Activated T-helper 2 cell treated with anti-CD3 and anti-CD28 coated beads, Interferon-gamma antibody, Interleukin-2, Interleukin-4, amounts not matched to agents 10 μg/mL and 5 μg/mL and 100 μg/mL, durations not matched to agents 14 hours and 24 hours and 36 hours (primary cell): ENCODE results near the gene SCP2. TPM values are rescaled to one million over a fixed set of nuclear protein-coding genes. Genes with fewer than 3 reads are reported as not detected.

ENCODE experiments used
- DNase-seq: peaks from one replicate; pipeline ENCODE4 v3.0.0; 2021; ENCODE audit warnings: low spot score
- H3K27ac Mint-ChIP-seq: one replicate; pipeline ENCODE4 v1.8.0; 2021; ENCODE audit warnings: mixed read lengths
- H3K27me3 Mint-ChIP-seq: one replicate; pipeline ENCODE4 v1.8.0; 2021; ENCODE audit warnings: low read depth, mixed read lengths
- H3K36me3 Mint-ChIP-seq: one replicate; pipeline ENCODE4 v1.8.0; 2021; ENCODE audit warnings: low read depth, mixed read lengths
- H3K4me1 Mint-ChIP-seq: one replicate; pipeline ENCODE4 v1.8.0; 2021; ENCODE audit warnings: low read depth, mixed read lengths
- H3K4me3 Mint-ChIP-seq: one replicate; pipeline ENCODE4 v1.8.0; 2021; ENCODE audit warnings: low read depth, mild to moderate bottlenecking, moderate library complexity, mixed read lengths
- H3K9me3 Mint-ChIP-seq: one replicate; pipeline ENCODE4 v1.8.0; 2021; ENCODE audit warnings: mixed read lengths
- intact Hi-C: fragments of 100-400 bp; cut with micrococcal nuclease; formaldehyde crosslinking; loops from one replicate; pipeline ENCODE4 v1.15.1; 2023
- total RNA-seq: library from RNA; stranded (reverse); gene quantifications from 2 replicates; pipeline ENCODE4 v1.2.3, GENCODE V29; 2022

The SCP2 gene
- total RNA-seq, 1 donor from 2014 or later = 66.1 TPM

- Mint-ChIP-seq H3K27ac (no peak overlapping the region), H3K27me3 (no peaks in the 10 kb centered on the region), H3K36me3 (no peaks in the 10 kb centered on the region), H3K9me3 (no peaks in the 10 kb centered on the region), H3K4me3 (no peak overlapping the region), H3K4me1 (no peaks in the 10 kb centered on the region)
- DNase-seq = no peak
- intact Hi-C loops = no loop called here
Observed at GRCh38 chr1:52907068-52907811, 19.8 kb upstream of the SCP2 start.

DNA sequence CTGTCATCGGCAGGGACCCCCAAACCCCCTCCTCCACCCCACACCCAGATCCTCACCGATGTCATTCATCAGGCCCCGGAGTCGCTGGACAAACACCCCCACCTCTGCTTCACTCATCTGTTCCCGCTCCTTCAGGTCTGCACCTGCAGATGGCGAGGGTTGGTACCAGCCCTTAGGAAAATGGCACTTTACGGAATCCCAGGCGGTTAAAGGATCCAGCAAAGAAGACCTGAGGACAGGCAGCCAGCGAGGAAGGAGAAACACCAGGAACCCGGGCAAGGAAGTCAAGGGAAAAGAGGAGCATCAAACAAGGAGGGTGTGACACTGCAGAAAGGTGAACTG lies 19.3 kb upstream of the SCP2 start:
- Mint-ChIP-seq H3K4me3 (no peak overlapping the region), H3K4me1 (no peaks in the 10 kb centered on the region), H3K27me3 (no peaks in the 10 kb centered on the region), H3K9me3 (no peaks in the 10 kb centered on the region), H3K27ac (no peak overlapping the region), H3K36me3 (no peaks in the 10 kb centered on the region)
- DNase-seq = no peak
- intact Hi-C loops = no loop called here

DNA sequence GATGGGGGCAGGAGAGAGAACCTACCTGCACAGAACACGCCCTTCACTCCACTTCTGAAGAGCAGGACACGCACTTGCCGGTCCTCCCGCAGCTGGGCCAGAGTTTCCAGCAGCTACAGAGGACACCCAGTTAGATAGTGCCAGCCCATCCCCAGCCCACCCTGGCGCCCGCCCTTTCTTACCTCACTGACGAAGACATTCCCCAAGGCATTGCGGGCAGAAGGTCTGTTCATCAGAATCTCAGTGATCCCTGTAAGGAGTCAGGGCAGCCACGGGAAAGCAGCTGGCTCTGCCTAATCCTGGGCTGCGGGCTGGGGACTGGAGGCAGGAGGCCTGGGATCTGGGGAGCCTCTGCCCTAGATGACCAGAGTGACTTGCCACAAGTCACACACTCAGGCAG lies 15.5 kb upstream of the SCP2 start:
- Mint-ChIP-seq H3K4me3 (no peak overlapping the region), H3K4me1 (no peaks in the 10 kb centered on the region), H3K27me3 (no peaks in the 10 kb centered on the region), H3K9me3 (no peaks in the 10 kb centered on the region), H3K27ac (no peak overlapping the region), H3K36me3 (no peaks in the 10 kb centered on the region)
- DNase-seq = no peak
- intact Hi-C loops = no loop called here

DNA sequence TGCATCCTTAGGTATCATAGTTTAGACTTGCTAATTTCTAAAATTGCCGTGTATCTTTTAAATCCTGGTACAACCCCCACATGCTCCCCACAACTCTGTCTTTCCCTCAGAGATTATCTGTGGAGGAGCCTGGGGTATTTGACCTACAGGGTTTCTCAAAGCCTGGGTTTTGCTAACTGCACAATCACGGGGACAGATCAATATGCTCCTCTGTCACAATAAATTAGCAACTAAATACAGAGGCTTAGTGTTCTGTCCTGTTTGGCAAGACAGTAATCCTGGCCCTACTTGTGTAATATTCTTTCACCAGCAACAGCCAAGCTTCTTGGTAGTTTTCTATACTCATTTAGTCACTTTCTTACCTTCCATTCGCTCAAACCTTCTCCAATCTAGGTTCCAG lies 14.1 kb upstream of the SCP2 start:
- intact Hi-C loops = no loop called here
- Mint-ChIP-seq H3K27me3 (no peaks in the 10 kb centered on the region), H3K27ac (no peak overlapping the region), H3K9me3 (no peaks in the 10 kb centered on the region), H3K4me1 (peaks cover 3% of the 10 kb centered on the region), H3K36me3 (no peaks in the 10 kb centered on the region), H3K4me3 (no peak overlapping the region)
- no peak for DNase-seq

GRCh38 chr1:52913537-52913936 lies 13.5 kb upstream of the SCP2 start:
- Mint-ChIP-seq H3K4me3 (no peak overlapping the region), H3K27ac (no peak overlapping the region), H3K4me1 (peaks cover 3% of the 10 kb centered on the region), H3K36me3 (no peaks in the 10 kb centered on the region), H3K9me3 (no peaks in the 10 kb centered on the region), H3K27me3 (no peaks in the 10 kb centered on the region)
- intact Hi-C loops = no loop called here
- no peak for DNase-seq

- DNase-seq = no peak
- Mint-ChIP-seq H3K27me3 (no peaks in the 10 kb centered on the region), H3K4me1 (peaks cover 3% of the 10 kb centered on the region)
Observed at GRCh38 chr1:52914463-52914862, 12.6 kb upstream of the SCP2 start.

GRCh38 chr1:52915211-52915854 lies 11.7 kb upstream of the SCP2 start:
- Mint-ChIP-seq H3K4me1 (peaks cover 11% of the 10 kb centered on the region), H3K4me3 (no peak overlapping the region), H3K27me3 (no peaks in the 10 kb centered on the region), H3K27ac (no peak overlapping the region), H3K9me3 (no peaks in the 10 kb centered on the region), H3K36me3 (no peaks in the 10 kb centered on the region)
- no peak for DNase-seq
- intact Hi-C loops = loop anchor here (5.0 kb wide), 1 partner anchor 267 kb away; no protein-coding TSS in a partner anchor

More at GRCh38 chr1:52914463-52914862, 12.6 kb upstream of the SCP2 start:
- no peak overlapping the region for H3K4me3 Mint-ChIP-seq
- no peak overlapping the region for H3K27ac Mint-ChIP-seq
- H3K9me3 Mint-ChIP-seq = no peaks in the 10 kb centered on the region
- intact Hi-C loops = no loop called here
- H3K36me3 Mint-ChIP-seq = no peaks in the 10 kb centered on the region

DNA sequence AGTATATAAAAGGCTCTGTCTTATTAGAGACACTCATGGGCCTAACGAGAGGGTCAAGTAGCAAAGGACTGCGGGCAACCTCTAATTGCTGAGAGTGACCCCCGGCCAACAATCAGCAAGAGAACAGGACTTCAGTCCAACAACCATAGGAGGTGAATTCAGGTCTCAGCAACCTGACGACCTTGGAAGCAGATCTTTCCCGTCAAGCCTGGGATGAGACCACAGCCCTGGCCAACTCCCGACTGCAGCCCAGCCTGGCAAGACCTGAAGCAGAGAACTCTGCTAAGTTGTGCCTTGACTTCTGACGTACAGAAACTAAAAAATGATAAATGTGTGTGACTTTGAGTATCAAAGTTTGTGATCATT lies 11.2 kb upstream of the SCP2 start:
- no peak overlapping the region for H3K4me3 Mint-ChIP-seq
- H3K4me1 Mint-ChIP-seq = peaks cover 14% of the 10 kb centered on the region
- no peak for DNase-seq
- H3K9me3 Mint-ChIP-seq = no peaks in the 10 kb centered on the region
- H3K27ac Mint-ChIP-seq = no peak overlapping the region
- H3K36me3 Mint-ChIP-seq = no peaks in the 10 kb centered on the region
- intact Hi-C loops = loop anchor here (5.0 kb wide), 1 partner anchor 266 kb away; no protein-coding TSS in a partner anchor
- H3K27me3 Mint-ChIP-seq = no peaks in the 10 kb centered on the region

- no peak overlapping the region for H3K27ac Mint-ChIP-seq
- no peaks in the 10 kb centered on the region for H3K27me3 Mint-ChIP-seq
- H3K36me3 Mint-ChIP-seq = no peaks in the 10 kb centered on the region
- H3K4me1 Mint-ChIP-seq = peaks cover 14% of the 10 kb centered on the region
- intact Hi-C loops = loop anchor here (5.0 kb wide), 1 partner anchor 266 kb away; no protein-coding TSS in a partner anchor
- no peaks in the 10 kb centered on the region for H3K9me3 Mint-ChIP-seq
- no peak overlapping the region for H3K4me3 Mint-ChIP-seq
- no peak for DNase-seq
Observed at GRCh38 chr1:52916241-52916975, 10.7 kb upstream of the SCP2 start.

DNA sequence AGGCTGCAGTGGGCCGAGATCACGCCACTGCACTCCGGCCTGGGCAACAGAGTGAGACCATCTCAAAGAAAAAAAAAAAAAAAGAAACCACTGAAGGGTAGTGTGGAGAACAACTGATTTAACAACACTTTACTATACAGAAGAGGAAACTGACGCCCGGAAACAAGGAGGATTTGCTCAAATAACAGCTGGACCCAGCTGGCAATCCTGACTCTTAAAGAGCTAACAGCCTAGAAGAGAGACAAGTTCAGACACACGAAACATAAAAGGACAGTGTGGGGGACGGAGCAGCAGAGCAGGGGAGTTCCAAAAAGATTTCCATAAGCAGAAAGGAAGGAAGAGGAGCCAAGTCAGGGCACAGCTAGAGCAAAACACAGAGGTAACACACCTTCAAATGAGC lies 9.9 kb upstream of the SCP2 start:
- no peak for DNase-seq
- Mint-ChIP-seq H3K27me3 (no peaks in the 10 kb centered on the region), H3K36me3 (no peaks in the 10 kb centered on the region), H3K4me1 (peaks cover 16% of the 10 kb centered on the region), H3K27ac (no peak overlapping the region), H3K9me3 (no peaks in the 10 kb centered on the region), H3K4me3 (no peak overlapping the region)
- intact Hi-C loops = loop anchor here (5.0 kb wide), 1 partner anchor 265 kb away; no protein-coding TSS in a partner anchor

DNA sequence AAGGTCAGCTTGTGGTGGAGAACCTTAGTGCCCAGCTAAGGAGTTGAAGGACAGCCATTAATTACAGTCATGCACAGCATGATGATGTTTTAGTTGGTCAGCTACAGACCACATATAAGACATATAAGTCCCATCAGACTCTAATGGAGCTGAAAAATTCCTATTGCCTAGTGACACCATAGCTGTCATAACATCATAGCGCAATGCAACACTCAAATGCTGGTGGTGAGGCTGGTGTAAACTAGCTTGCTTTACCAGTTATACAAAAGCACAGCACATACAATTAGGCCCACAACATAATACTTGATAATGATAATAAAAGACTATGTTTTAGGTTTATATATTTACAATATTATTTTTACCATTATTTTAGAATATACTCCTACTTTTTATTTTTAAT lies 9.5 kb upstream of the SCP2 start:
- Mint-ChIP-seq H3K36me3 (no peaks in the 10 kb centered on the region), H3K4me3 (no peak overlapping the region), H3K9me3 (no peaks in the 10 kb centered on the region), H3K27me3 (no peaks in the 10 kb centered on the region), H3K27ac (no peak overlapping the region), H3K4me1 (peaks cover 18% of the 10 kb centered on the region)
- intact Hi-C loops = loop anchor here (5.0 kb wide), 1 partner anchor 265 kb away; no protein-coding TSS in a partner anchor
- no peak for DNase-seq

- Mint-ChIP-seq H3K27me3 (no peaks in the 10 kb centered on the region), H3K36me3 (no peaks in the 10 kb centered on the region), H3K4me3 (no peak overlapping the region), H3K4me1 (peaks cover 19% of the 10 kb centered on the region), H3K27ac (no peak overlapping the region), H3K9me3 (no peaks in the 10 kb centered on the region)
- no peak for DNase-seq
- intact Hi-C loops = loop anchor here (5.0 kb wide), 1 partner anchor 264 kb away; no protein-coding TSS in a partner anchor
Observed at GRCh38 chr1:52918201-52918600, 8.9 kb upstream of the SCP2 start.
